Fibroblast of lung (primary cell): ENCODE data around the gene THRAP3.

Experiments
- EZH2 ChIP-seq: IDR thresholded peaks from 2 replicates; pipeline ENCODE4 v1.5.1; 2012; ENCODE audit warnings: low read length, control low read depth, mild to moderate bottlenecking; ENCODE audit errors: missing control alignments
- TF ChIP-seq, protein P1 (sequence below), 2 donors: IDR thresholded peaks in 1 of 2; conservative IDR thresholded peaks in 1 of 2; 1 replicate in 1 of 2; 2 replicates in 1 of 2; pipeline ENCODE4 v1.5.1; 2011 to 2012; ENCODE audit warnings: low read length in 2 of 2, control low read depth in 1 of 2, inconsistent platforms in 1 of 2, low read depth in 1 of 2, mild to moderate bottlenecking in 1 of 2

DNA sequence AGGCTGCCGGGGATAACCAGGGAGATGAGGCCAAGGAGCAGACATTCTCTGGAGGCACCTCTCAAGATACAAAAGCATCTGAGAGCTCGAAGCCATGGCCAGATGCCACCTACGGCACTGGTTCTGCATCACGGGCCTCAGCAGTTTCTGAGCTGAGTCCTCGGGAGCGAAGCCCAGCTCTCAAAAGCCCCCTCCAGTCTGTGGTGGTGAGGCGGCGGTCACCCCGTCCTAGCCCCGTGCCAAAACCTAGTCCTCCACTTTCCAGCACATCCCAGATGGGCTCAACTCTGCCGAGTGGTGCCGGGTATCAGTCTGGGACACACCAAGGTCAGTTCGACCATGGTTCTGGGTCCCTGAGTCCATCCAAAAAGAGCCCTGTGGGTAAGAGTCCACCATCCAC lies 62.6 kb downstream of the THRAP3 start:
- TF ChIP-seq, protein P1, sequence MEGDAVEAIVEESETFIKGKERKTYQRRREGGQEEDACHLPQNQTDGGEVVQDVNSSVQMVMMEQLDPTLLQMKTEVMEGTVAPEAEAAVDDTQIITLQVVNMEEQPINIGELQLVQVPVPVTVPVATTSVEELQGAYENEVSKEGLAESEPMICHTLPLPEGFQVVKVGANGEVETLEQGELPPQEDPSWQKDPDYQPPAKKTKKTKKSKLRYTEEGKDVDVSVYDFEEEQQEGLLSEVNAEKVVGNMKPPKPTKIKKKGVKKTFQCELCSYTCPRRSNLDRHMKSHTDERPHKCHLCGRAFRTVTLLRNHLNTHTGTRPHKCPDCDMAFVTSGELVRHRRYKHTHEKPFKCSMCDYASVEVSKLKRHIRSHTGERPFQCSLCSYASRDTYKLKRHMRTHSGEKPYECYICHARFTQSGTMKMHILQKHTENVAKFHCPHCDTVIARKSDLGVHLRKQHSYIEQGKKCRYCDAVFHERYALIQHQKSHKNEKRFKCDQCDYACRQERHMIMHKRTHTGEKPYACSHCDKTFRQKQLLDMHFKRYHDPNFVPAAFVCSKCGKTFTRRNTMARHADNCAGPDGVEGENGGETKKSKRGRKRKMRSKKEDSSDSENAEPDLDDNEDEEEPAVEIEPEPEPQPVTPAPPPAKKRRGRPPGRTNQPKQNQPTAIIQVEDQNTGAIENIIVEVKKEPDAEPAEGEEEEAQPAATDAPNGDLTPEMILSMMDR (conservative IDR thresholded peaks at IDR 0.05 in 1 of 2, IDR thresholded peaks at IDR 0.05 in 1 of 2; ENCODE audit: low read depth in 1 of 2, low read length in 2 of 2), result no peak
- no peak for TF ChIP-seq EZH2
